Activated T-helper 1 cell treated with anti-CD3 and anti-CD28 coated beads, Interleukin-12 subunit alpha, Interleukin-12 subunit beta, Interleukin-2, Interleukin-4 antibody, amounts not matched to agents 30 ng/mL and 10 ng/mL and 1 ng/mL, durations not matched to agents 14 hours and 24 hours and 36 hours (primary cell): ENCODE measurements around the gene PAQR4. TPM values are rescaled to one million over a fixed set of nuclear protein-coding genes. Genes with fewer than 3 reads are reported as not detected.

Source experiments
- DNase-seq: peaks from one replicate; pipeline ENCODE4 v3.0.0; 2021; ENCODE audit warnings: low spot score
- H3K27ac Mint-ChIP-seq: one replicate; pipeline ENCODE4 v1.8.0; 2021; ENCODE audit warnings: mild to moderate bottlenecking, mixed read lengths
- H3K27me3 Mint-ChIP-seq: one replicate; pipeline ENCODE4 v1.8.0; 2022; ENCODE audit warnings: mild to moderate bottlenecking, moderate library complexity, mixed read lengths; ENCODE audit not compliant: insufficient read depth
- H3K36me3 Mint-ChIP-seq: one replicate; pipeline ENCODE4 v1.8.0; 2021; ENCODE audit warnings: low read depth, mixed read lengths
- H3K4me1 Mint-ChIP-seq: one replicate; pipeline ENCODE4 v1.8.0; 2021; ENCODE audit warnings: low read depth, mixed read lengths
- H3K4me3 Mint-ChIP-seq: one replicate; pipeline ENCODE4 v1.8.0; 2021; ENCODE audit warnings: mild to moderate bottlenecking, moderate library complexity, mixed read lengths
- H3K9me3 Mint-ChIP-seq: one replicate; pipeline ENCODE4 v1.8.0; 2021; ENCODE audit warnings: mixed read lengths
- intact Hi-C: fragments of 100-400 bp; cut with micrococcal nuclease; formaldehyde crosslinking; loops from one replicate; pipeline ENCODE4 v1.15.1; 2024
- total RNA-seq: library from RNA; stranded (reverse); gene quantifications from 2 replicates; pipeline ENCODE4 v1.2.3, GENCODE V29; 2022

PAQR4 gene
- total RNA-seq, 1 donor from 2014 or later = 40.1 TPM

- peaks cover 17% of the 10 kb centered on the region for H3K4me1 Mint-ChIP-seq
- no peak overlapping the region for H3K27ac Mint-ChIP-seq
- H3K36me3 Mint-ChIP-seq = peaks cover 11% of the 10 kb centered on the region
- H3K9me3 Mint-ChIP-seq = no peaks in the 10 kb centered on the region
- H3K4me3 Mint-ChIP-seq = peak overlapping the region; percentile 78
- DNase-seq = no peak
- peaks cover 6% of the 10 kb centered on the region for H3K27me3 Mint-ChIP-seq
- intact Hi-C loops = no loop called here
Observed at GRCh38 chr16:2971134-2971984, 2.2 kb downstream of the PAQR4 start.

GRCh38 chr16:2971985-2972784, 3.0 kb downstream of the PAQR4 start:
- Mint-ChIP-seq H3K27ac (no peak overlapping the region), H3K27me3 (peaks cover 6% of the 10 kb centered on the region)
- intact Hi-C loops = no loop called here

GRCh38 chr16:2973093-2973492, 3.9 kb downstream of the PAQR4 start:
- no peaks in the 10 kb centered on the region for H3K9me3 Mint-ChIP-seq
- no peak overlapping the region for H3K4me3 Mint-ChIP-seq
- peaks cover 11% of the 10 kb centered on the region for H3K36me3 Mint-ChIP-seq
- DNase-seq = no peak
- H3K27me3 Mint-ChIP-seq = peaks cover 5% of the 10 kb centered on the region
- intact Hi-C loops = no loop called here
- H3K27ac Mint-ChIP-seq = no peak overlapping the region
- H3K4me1 Mint-ChIP-seq = peaks cover 16% of the 10 kb centered on the region

More at GRCh38 chr16:2971985-2972784, 3.0 kb downstream of the PAQR4 start:
- no peak for DNase-seq
- H3K9me3 Mint-ChIP-seq = no peaks in the 10 kb centered on the region
- H3K4me1 Mint-ChIP-seq = peaks cover 17% of the 10 kb centered on the region
- H3K4me3 Mint-ChIP-seq = peak overlapping the region; percentile 11
- peaks cover 11% of the 10 kb centered on the region for H3K36me3 Mint-ChIP-seq

GRCh38 chr16:2973605-2974318, 4.6 kb downstream of the PAQR4 start:
- H3K27ac Mint-ChIP-seq = no peak overlapping the region
- DNase-seq = no peak
- H3K9me3 Mint-ChIP-seq = no peaks in the 10 kb centered on the region
- H3K4me3 Mint-ChIP-seq = no peak overlapping the region
- H3K36me3 Mint-ChIP-seq = peaks cover 11% of the 10 kb centered on the region
- intact Hi-C loops = no loop called here
- H3K4me1 Mint-ChIP-seq = peaks cover 10% of the 10 kb centered on the region
- no peaks in the 10 kb centered on the region for H3K27me3 Mint-ChIP-seq

GRCh38 chr16:2974319-2975056, 5.3 kb downstream of the PAQR4 start:
- peaks cover 11% of the 10 kb centered on the region for H3K36me3 Mint-ChIP-seq
- no peak overlapping the region for H3K27ac Mint-ChIP-seq
- no peak for DNase-seq
- intact Hi-C loops = no loop called here
- no peaks in the 10 kb centered on the region for H3K27me3 Mint-ChIP-seq
- no peak overlapping the region for H3K4me3 Mint-ChIP-seq
- H3K4me1 Mint-ChIP-seq = peaks cover 9% of the 10 kb centered on the region
- H3K9me3 Mint-ChIP-seq = no peaks in the 10 kb centered on the region

- Mint-ChIP-seq H3K27ac (no peak overlapping the region), H3K4me1 (peaks cover 9% of the 10 kb centered on the region), H3K36me3 (peaks cover 11% of the 10 kb centered on the region), H3K9me3 (no peaks in the 10 kb centered on the region), H3K27me3 (no peaks in the 10 kb centered on the region), H3K4me3 (no peak overlapping the region)
- no peak for DNase-seq
- intact Hi-C loops = no loop called here
Observed at GRCh38 chr16:2975161-2975795, 6.1 kb downstream of the PAQR4 start.

GRCh38 chr16:2976201-2976600, 7.1 kb downstream of the PAQR4 start:
- intact Hi-C loops = no loop called here
- H3K9me3 Mint-ChIP-seq = no peaks in the 10 kb centered on the region

GRCh38 chr16:2976673-2977072, 7.5 kb downstream of the PAQR4 start:
- intact Hi-C loops = no loop called here
- Mint-ChIP-seq H3K36me3 (peaks cover 11% of the 10 kb centered on the region), H3K4me1 (peaks cover under 1% of the 10 kb centered on the region), H3K9me3 (no peaks in the 10 kb centered on the region), H3K27me3 (no peaks in the 10 kb centered on the region), H3K4me3 (no peak overlapping the region), H3K27ac (no peak overlapping the region)
- DNase-seq = no peak

More at GRCh38 chr16:2976201-2976600, 7.1 kb downstream of the PAQR4 start:
- no peak overlapping the region for H3K27ac Mint-ChIP-seq
- peaks cover under 1% of the 10 kb centered on the region for H3K4me1 Mint-ChIP-seq
- DNase-seq = no peak
- H3K27me3 Mint-ChIP-seq = no peaks in the 10 kb centered on the region
- H3K4me3 Mint-ChIP-seq = no peak overlapping the region
- peaks cover 11% of the 10 kb centered on the region for H3K36me3 Mint-ChIP-seq

- intact Hi-C loops = no loop called here
- no peak for DNase-seq
- Mint-ChIP-seq H3K27me3 (peaks cover 2% of the 10 kb centered on the region), H3K27ac (no peak overlapping the region), H3K4me1 (peaks cover 4% of the 10 kb centered on the region), H3K36me3 (peaks cover 7% of the 10 kb centered on the region), H3K9me3 (no peaks in the 10 kb centered on the region), H3K4me3 (no peak overlapping the region)
Observed at GRCh38 chr16:2977440-2977839, 8.3 kb downstream of the PAQR4 start.

GRCh38 chr16:2979669-2980226, 10.6 kb downstream of the PAQR4 start:
- H3K4me3 Mint-ChIP-seq = peak overlapping the region; percentile 91
- intact Hi-C loops = loop anchor here (1.0 kb wide), 1 partner anchor 25 kb away; no protein-coding TSS in a partner anchor
- DNase-seq = peak; percentile 30
- peak overlapping the region; percentile 87 for H3K27ac Mint-ChIP-seq
- no peaks in the 10 kb centered on the region for H3K36me3 Mint-ChIP-seq
- H3K9me3 Mint-ChIP-seq = no peaks in the 10 kb centered on the region
- peaks cover 4% of the 10 kb centered on the region for H3K4me1 Mint-ChIP-seq
- peaks cover 4% of the 10 kb centered on the region for H3K27me3 Mint-ChIP-seq

GRCh38 chr16:2980227-2981176, 11.4 kb downstream of the PAQR4 start, which contains the start of gene PKMYT1:
PKMYT1 (minus strand) TSS chr16:2980446; CDS start chr16:2979657, 789 bp downstream.
- peaks cover 4% of the 10 kb centered on the region for H3K27me3 Mint-ChIP-seq
- H3K27ac Mint-ChIP-seq = peak within 1 kb of the TSS; percentile 87

More at GRCh38 chr16:2980227-2981176, 11.4 kb downstream of the PAQR4 start, which contains the start of gene PKMYT1:
- Mint-ChIP-seq H3K36me3 (no peaks in the 10 kb centered on the region), H3K4me1 (peaks cover 4% of the 10 kb centered on the region), H3K4me3 (peak within 1 kb of the TSS; percentile 91), H3K9me3 (no peaks in the 10 kb centered on the region)
- peak; percentile 97 for DNase-seq
- intact Hi-C loops = loop anchor here (1.0 kb wide), 1 partner anchor 24 kb away; no protein-coding TSS in a partner anchor
